IPS DF 19.7 (cell line): ENCODE data around the gene SLC22A3.

Source experiments
- DNase-seq: peaks from one replicate; pipeline ENCODE4 v3.0.0-alpha.2; 2013; ENCODE audit warnings: low read depth, low spot score

SLC22A3 gene

DNA sequence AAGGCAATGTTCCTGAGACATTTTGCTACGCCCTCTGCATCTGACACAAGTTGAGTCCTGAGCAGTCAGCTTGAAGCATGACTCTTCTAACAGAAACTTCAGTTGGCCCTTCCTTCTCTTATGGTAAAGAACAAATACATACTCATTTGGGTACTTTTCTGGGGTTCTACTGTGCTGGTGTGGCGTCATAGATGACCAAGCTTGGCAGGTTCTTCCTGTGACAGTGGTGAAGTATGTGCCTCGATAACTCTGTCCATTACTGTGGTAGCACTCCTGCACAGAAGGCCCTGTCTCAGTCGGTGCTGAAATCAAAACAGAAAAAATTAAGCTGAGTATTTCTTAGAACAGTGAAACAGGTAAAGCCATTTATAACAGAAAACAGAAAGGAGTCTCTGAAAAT, 152.5 kb downstream of the SLC22A3 start:
- no peak for DNase-seq
